HG02981 (cell line): ENCODE measurements around the gene GALR3.

Experiments
- ATAC-seq: cut with Tn5 transposase; IDR thresholded peaks from one replicate; pipeline ENCODE4 v1.9.1; 2021; ENCODE audit warnings: mild to moderate bottlenecking, moderate library complexity; ENCODE audit not compliant: unreplicated experiment

Gene GALR3

DNA sequence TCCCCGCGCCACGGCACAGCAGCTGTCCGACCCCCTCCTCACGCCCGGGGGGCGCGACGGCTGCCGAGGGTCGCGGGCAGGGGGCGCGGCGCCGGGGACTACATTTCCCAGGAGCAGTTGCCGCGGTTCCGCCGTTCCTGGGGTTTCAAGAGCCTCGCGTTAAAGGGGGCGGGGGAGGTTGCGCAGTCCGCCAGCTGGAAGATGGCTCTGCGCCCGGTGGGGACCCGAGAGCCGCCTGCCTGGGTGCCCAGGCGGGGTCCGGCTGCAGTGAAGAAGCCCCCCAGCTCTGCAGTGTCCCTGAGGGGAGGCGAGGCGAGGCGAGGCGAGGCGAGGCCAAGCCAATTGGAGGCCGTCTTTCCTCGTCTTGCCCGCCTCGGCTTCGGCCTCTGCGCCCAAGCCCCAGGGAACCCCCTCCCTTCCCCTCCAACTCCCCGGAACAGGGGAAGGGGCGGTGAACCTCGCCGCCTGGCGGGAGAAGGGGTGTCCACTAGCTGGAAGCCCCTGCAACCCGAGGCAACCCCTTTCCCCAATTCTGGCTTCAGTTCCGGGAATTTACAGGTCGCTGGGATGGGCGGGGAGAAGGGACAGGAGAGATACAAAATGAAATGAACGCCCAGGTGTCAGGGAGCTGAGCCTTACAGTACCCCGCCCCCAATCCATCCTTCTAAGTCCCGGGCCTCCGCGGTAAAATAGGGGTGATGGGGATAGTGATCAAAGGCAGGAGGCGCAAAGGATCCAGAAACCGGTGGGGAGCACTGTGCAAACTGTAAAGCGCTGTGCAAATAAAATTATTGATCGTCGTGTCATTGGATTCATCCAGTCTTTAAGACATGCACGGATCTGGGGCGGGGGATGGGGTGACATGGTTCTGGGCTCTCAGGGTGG, 20.6 kb upstream of the GALR3 start:
- no peak for ATAC-seq

DNA sequence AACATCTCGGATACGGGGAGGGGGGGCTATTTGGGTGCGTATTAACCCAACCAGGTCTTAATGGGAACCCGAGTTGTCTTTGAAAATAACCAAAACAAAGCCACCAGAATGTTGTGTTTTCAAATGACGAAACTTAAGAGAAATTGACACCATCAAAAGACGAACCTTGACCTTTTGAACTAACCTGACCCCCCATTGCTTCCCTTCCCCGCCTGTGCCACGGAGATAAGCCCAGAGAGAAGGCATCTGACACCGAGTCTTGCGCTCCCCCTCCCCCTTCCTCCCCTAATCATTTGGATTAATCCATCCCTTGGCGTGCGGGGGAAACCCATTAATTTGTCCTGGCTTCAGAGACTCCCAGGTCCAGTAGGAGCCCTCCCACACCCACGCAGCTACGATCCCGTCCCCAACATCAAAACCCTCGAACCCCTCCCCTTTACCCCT, 20.0 kb upstream of the GALR3 start:
- no peak for ATAC-seq

DNA sequence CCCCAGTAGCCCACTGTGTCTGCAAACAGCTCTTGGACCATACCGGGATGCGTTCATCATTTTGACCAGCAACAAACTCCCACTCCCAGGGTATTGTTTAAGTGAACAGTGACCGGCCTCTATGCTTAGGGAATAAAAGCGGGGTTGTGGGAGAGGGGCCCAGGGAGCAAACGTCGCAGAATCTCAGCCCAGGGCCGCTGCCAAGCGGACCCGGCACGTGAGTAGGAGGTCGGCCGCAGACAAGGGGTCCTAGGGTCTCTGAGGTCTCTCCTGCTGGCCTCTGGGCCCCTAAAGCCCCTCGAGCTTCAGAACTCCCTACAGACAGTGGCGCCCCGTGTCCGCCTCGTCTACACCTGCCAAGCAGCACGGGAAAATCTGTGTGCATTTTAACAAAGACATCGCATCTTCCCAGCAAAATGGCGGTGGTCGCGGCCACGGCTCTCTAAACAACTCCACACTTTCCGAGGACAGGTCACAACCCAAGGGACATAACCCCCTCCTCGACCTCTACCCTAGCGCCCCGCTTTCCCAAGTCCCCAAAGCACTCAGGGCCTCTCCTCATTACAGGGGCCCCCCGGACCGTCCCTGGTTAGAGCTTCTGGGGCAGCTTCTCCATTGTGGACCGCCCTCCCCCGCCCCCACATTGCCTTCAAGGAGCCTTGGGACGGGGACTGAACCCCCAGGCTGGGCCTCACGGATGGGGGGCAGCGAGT, 19.4 kb upstream of the GALR3 start:
- ATAC-seq, result no peak

DNA sequence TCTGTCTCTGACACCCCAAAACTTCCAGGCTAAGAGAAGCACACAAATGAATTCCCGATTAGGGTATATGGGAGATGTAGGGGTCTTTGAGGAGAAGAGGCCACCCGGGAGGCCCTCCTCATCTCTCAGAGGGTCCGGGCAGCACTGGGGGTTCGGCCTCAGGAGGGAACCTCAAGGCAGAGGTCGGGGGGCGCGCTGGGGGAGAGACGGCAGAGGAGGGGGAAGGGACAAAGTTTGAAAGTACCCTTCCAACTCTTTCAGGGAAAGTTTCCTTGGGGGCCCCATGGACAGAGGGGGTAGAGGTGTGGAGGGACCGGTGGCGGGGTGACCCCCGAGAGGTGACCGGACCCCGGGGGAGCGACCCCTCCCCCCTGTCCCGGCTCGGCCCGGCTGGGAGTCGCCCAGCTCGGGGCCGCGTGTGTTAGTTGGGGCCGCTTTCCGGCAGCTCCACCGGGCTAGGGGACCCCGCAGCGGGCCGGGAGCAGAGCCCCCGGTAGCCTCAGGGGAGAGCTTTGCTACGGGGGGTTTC, 18.8 kb upstream of the GALR3 start:
- ATAC-seq, result no peak

DNA sequence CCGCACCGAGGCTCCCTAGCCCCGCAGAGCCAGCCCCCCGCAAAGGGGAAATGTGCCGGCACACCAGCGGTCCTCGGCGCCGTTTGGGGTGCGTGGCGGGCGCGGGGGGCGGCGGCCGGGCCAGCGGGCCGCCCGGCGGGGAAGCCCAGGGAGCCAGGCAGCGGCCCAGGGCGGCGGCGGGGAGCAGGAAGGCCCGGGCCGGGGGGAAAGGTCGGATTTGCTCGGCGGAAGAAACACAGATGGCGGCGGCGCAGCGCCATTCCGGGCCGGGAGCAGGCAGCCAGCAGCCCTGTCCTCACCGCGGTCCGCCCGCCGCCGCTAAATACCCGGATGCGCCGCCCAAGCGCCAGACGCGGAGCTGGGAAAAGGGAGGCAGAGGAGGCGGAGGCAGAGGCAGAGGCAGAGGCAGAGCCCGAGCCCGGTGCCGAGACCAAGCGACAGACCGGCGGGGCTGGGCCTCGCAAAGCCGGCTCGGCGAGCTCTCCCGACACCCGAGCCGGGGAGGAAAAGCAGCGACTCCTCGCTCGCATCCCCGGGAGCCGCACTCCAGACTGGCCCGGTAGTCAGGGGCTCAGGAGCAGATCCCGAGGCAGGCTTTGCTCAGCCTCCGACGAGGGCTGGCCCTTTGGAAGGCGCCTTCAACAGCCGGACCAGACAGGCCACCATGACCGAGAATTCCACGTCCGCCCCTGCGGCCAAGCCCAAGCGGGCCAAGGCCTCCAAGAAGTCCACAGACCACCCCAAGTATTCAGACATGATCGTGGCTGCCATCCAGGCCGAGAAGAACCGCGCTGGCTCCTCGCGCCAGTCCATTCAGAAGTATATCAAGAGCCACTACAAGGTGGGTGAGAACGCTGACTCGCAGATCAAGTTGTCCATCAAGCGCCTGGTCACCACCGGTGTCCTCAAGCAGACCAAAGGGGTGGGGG, 18.0 kb upstream of the GALR3 start:
- no peak for ATAC-seq

DNA sequence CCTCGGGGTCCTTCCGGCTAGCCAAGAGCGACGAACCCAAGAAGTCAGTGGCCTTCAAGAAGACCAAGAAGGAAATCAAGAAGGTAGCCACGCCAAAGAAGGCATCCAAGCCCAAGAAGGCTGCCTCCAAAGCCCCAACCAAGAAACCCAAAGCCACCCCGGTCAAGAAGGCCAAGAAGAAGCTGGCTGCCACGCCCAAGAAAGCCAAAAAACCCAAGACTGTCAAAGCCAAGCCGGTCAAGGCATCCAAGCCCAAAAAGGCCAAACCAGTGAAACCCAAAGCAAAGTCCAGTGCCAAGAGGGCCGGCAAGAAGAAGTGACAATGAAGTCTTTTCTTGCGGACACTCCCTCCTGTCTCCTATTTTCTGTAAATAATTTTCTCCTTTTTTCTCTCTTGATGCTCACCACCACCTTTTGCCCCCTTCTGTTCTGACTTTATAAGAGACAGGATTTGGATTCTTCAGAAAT, 17.3 kb upstream of the GALR3 start:
- no peak for ATAC-seq

DNA sequence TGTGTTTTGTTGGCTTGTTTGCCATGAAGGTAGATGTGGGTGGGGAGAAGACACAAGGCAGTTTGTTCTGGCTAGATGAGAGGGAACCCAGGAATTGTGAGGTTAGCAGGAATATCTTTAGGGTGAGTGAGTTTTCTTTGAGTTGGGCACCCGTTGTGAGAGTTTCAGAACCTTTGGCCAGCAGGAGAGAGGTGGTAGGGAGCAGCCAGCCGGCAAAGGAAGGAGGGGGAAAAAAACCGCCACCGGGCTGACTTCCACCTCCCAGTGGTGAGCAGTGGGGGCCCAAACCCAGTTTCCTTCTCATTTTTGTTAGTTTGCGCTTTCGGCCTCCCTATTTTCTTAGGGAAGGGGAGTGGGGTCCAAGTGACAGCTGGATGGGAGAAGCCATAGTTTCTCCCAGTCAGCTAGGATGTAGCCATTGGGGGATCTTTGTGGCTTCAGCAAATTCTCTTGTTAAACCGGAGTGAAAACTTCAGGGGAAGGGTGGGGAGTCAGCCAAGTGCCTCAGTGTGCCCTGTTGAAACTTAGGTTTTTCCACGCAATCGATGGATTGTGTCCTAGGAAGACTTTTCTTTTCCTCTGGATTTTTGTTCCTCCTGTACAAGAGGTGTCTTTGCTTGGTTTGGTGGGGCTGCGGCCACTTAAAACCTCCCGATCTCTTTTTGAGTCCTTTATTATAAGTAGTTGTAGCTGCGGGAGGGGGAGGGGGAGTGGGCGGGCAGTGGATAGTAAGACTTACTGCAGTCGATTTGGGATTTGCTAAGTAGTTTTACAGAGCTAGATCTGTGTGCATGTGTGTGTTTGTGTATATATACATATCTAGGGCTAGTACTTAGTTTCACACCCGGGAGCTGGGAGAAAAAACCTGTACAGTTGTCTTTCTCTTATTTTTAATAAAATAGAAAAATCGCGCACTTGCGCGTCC, 16.5 kb upstream of the GALR3 start:
- ATAC-seq, result no peak

DNA sequence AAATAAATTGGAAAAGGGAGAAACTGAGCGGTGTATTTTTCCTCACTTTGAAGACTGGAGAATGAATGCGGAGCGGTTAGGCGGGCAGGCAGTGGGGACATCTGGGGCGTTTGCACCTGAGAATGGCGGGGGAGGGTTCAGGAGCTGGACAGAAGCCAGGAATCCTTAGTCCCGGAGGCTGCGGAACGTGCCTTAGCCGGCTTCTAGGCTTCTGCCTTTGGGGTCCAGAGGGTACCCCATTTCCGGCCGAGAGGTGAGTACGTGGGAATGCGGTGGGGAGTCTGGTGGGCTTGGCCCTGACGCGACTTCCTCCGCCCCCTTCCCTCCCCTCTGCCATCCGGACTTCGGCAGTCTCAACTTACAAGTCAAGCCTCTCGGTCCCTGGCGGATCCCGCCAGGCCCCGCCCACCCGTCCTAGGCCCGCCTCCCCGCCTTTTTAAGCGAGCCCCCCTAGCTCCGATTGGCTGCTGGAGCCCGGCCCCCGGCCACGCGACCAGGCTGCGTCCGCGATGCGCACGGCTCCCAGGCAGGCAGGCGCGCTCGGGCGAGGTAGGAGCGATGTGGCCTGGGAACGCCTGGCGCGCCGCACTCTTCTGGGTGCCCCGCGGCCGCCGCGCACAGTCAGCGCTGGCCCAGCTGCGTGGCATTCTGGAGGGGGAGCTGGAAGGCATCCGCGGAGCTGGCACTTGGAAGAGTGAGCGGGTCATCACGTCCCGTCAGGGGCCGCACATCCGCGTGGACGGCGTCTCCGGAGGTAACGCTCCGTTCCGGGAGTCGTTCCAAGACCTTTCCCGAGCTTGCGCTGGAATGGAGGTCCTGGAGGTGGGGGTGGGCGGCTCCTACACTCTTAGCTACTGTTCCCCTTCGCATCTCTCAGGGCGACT, 15.5 kb upstream of the GALR3 start, which contains the start of gene GCAT:
TSS of gene GCAT (plus strand) at position 525 of the 884 bp plus-strand sequence. CDS start at position 559, 34 bp downstream.
- peak; percentile 93 for ATAC-seq

DNA sequence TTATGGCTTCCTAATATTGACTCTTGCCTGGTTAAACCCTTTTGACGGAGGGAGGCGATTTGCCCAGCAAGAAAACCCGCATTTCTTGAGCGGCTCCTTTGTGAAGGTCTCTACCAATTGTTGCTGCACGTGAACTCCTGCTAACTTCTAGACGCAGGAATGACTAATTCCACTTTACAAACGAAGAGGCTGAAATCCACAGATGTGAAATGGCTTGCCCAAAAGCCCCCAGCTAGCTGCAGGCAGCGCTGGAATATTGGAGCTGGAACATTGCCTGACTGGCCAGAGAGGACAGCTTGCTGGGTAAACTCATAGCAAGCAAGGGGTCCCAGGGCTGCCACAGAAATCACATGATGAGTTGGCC, 14.9 kb upstream of the GALR3 start:
- no peak for ATAC-seq

DNA sequence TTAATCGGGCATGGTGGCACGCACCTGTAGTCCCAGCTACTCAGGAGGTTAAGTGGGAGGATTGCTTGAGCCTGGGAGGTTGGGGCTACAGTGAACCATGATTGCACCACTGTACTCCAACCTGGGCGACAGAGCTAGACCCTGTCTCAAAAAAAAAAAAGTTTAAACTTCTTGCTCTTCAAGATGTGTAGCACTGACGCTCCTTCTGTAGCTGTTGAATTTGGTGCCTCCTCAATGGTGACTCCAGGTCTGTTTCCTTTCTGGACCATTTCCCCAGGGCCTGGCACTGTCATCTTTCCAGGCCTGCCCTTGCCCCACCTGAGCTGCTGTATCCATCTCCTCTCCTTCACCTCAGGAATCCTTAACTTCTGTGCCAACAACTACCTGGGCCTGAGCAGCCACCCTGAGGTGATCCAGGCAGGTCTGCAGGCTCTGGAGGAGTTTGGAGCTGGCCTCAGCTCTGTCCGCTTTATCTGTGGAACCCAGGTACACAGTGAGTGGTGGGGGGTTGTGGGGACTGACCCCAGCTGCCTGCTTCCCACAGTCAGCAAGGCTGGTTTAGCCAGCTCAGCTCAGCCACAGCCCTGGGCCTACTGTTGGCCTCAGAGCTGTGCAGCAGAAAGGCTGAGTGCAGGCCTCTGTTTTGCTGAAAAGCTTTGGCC, 13.4 kb upstream of the GALR3 start:
- no peak for ATAC-seq

DNA sequence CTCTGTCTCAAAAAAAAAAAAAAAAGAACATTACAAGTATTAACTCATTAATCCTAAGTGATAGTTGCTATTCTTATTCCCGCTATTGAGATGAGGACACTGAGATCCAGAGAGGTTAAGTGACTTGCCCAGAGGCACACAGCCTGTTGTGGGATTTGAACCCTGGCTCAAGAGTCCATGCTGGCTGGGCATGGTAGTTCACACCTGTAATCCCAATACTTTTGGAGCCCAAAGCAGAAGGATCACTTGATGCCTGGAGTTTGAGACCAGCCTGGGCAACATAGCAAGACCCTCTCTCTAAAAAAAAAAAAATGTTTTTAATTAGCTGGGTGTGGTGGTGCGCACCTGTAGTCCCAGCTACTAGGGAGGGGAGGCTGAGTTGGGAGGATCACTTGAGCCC, 11.3 kb upstream of the GALR3 start:
- no peak for ATAC-seq

DNA sequence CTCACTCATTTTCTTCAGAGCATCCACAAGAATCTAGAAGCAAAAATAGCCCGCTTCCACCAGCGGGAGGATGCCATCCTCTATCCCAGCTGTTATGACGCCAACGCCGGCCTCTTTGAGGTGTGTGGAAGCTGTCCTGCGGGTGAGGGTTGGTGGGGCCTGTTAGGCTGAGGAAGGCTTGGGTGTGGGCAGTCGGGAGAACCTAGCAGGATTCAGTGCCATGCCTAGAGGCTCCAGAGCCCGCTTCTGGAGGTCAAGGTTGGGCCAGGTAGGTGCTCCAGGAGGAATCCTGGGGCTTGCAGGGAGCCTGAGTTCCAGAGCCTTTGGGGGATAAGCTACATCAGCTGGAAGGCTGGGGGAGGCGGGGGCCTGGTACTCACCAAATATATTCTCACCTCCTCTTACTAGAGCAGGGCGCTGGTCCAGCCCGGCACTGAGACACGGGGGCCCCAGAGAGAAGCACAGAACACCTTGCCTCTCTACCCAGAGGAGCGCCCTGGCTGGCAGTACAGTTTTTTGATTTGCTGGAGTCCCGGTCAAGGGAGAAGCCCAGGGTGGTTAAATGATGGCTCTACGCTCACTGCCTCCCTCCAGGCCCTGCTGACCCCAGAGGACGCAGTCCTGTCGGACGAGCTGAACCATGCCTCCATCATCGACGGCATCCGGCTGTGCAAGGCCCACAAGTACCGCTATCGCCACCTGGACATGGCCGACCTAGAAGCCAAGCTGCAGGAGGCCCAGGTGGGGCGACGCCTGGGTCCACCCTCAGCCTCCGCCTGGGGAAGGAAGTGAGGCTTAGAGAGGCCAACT, 10.1 kb upstream of the GALR3 start:
- no peak for ATAC-seq

DNA sequence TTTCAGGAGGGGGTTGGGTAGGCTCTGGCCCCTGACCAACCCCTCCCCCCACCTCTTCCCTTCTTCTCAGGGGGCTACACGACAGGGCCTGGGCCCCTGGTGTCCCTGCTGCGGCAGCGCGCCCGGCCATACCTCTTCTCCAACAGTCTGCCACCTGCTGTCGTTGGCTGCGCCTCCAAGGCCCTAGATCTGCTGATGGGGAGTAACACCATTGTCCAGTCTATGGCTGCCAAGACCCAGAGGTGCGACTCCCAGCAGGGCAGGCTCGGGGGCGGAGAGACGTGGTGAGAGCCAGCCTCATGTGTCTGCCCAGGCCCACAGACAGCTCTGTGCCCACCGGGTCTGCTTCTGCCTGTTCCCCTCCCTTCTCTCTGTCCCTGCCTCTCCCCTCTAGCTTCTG, 7.6 kb upstream of the GALR3 start:
- no peak for ATAC-seq

DNA sequence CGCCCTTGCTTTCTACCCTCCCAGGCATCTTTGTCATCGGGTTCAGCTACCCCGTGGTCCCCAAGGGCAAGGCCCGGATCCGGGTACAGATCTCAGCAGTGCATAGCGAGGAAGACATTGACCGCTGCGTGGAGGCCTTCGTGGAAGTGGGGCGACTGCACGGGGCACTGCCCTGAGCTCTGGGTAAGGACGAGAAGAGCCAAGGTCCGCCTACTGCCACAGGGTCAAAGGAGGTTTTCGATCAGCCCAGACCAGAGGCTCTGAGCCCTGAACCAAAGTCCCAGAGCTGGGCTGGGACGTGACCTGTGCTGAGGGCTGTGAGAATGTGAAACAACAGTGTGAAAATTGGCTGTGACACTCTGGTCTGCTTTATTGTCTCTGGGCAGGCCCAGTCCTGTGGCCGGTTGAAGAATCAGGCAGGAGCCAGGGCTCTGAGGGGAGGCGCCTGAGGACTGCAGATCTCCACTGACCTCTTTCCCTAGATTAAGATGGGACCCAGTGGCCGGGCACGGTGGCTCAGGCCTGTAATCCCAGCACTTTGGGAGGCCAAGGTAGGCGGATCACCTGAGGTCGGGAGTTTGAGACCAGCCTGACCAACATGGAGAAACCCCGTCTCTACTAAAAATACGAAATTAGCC, 6.5 kb upstream of the GALR3 start:
- ATAC-seq, result no peak

DNA sequence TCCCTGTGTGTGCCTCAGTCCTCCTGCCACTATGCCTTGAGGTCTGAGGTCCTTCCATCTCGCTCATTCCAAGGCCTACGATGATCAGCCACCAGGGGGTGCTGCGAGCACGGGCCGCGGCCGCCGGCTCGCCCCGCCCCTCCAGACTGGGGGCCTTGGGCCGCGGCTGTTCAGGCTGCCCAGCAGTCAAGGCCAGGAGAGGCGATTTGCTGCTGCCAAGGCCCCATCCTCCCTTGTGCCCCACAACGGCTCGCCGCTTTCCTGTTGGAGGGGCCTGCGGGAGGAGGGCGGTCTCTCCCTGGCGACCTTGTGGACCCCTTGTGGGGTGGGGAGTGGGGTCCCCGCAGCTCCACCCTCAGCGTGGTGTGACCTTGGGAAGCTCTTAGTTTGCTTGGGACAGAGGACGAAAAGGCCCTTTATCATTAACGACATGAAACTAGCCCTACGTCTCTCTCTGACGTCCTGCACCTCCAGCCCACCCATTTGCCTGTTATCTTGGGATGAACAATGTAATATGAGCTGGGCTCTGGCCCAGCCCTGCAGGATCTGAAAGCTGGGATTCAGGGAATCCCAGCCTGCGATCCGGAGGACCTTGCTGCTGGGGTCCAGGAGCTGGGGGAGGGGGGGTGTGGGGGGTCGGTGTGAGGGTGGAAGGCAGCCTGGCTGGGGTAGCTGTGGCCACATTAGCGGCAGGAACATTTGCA, 5.3 kb upstream of the GALR3 start:
- ATAC-seq, result peak; percentile 53

DNA sequence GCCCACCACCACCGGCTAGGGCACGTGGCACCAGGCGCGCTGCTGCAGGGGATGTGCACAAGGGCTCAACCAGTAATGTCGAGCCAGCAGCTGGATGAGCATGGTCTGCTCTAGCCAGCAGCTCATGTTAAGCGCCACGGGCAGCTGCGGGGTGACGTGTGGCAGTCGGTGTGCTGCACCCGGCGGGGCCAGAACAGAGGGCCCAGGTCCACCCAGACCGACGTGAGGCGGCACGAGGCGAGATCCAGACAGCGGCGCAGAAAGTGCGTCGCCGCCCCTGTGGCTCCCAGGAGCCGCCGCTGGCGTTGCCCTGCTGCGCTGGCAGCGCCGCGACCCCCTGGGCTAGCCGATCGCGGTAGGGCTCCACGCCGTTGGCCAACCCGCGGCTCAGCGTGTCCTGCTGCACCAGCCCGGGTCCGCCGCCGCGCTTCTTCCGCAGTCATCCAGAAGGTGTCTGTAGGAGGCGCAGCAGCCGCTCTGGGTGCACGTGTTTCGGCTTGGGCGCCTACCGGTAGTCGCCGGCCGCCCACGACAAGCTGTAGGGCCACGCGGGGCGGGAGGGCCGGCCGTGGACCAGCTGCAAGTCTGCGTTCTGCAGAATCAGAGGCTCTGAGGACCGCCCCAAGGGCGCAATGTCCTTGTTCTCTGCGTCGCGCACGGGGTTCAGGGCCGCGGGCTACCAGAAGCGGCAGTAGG, 4.6 kb upstream of the GALR3 start:
- no peak for ATAC-seq
